Panc1 (cell line): ENCODE data around the gene OR8B12.

Experiments
- POLR2AphosphoS5 ChIP-seq: IDR thresholded peaks from 2 replicates; pipeline ENCODE4 v1.6.1; 2012; ENCODE audit warnings: mild to moderate bottlenecking, low read depth, low read length, moderate library complexity
- REST ChIP-seq, 2 experiments: IDR thresholded peaks; 2 replicates each; pipeline ENCODE4 v1.6.1; 2011 to 2012; ENCODE audit warnings: low read depth in 2 of 2, control low read depth in 1 of 2, low read length in 1 of 2, mild to moderate bottlenecking in 1 of 2, moderate library complexity in 1 of 2; ENCODE audit not compliant: insufficient read depth in 1 of 2
- TCF7L2 ChIP-seq: IDR thresholded peaks from 2 replicates; pipeline ENCODE4 v1.6.1; 2011; ENCODE audit warnings: mild to moderate bottlenecking, low read depth, low read length, inconsistent platforms
- TF ChIP-seq, protein P1 (sequence below): fragments of 450-650 bp; IDR thresholded peaks from 2 replicates; pipeline ENCODE4 v1.5.1; 2017; ENCODE audit warnings: mild to moderate bottlenecking

DNA sequence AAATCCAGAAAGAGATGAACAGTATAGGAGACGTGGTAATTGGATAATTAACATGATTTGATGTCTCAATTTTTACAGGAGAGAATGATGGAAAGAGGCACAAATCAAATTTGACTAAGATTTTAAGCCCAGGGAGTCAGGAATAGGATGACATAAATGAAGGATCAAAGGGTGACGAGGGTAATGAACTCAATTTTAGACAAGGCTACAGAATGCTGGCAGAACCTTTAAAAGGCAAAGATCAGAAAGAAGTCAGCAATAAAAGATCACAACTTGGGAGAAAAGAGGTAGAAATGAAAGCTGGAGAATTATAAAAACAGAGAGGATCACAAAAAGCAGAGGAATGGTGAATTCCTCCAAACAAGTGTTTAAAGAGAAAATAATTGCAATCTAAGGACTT lies 13.4 kb upstream of the OR8B12 start:
- TF ChIP-seq, protein P1, sequence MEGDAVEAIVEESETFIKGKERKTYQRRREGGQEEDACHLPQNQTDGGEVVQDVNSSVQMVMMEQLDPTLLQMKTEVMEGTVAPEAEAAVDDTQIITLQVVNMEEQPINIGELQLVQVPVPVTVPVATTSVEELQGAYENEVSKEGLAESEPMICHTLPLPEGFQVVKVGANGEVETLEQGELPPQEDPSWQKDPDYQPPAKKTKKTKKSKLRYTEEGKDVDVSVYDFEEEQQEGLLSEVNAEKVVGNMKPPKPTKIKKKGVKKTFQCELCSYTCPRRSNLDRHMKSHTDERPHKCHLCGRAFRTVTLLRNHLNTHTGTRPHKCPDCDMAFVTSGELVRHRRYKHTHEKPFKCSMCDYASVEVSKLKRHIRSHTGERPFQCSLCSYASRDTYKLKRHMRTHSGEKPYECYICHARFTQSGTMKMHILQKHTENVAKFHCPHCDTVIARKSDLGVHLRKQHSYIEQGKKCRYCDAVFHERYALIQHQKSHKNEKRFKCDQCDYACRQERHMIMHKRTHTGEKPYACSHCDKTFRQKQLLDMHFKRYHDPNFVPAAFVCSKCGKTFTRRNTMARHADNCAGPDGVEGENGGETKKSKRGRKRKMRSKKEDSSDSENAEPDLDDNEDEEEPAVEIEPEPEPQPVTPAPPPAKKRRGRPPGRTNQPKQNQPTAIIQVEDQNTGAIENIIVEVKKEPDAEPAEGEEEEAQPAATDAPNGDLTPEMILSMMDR = no peak
- TF ChIP-seq POLR2AphosphoS5 (no peak), REST (IDR thresholded peaks at IDR 0.05; ENCODE audit: insufficient read depth in 1 of 2, low read depth in 2 of 2, low read length in 1 of 2) (no peak), TCF7L2 (no peak)
